ENCODE results near the gene ACOT8.
"Not testable (repeated sequence)": the region's sequence is repeated elsewhere in the genome, so short reads cannot be mapped to it uniquely, and the experiment has no call there.

The ACOT8 gene

GRCh38 chr20:45887346-45887715 lies 30.1 kb upstream of the ACOT8 start, which contains the start of gene SPATA25:
SPATA25 (minus strand) TSS chr20:45887622; CDS start chr20:45887590, 32 bp downstream.
- DNase-seq (ENCODE audit: low spot score), result no peak

GRCh38 chr20:45886590-45887345 lies 29.6 kb upstream of the ACOT8 start:
- no peak for DNase-seq (ENCODE audit: low spot score)

- DNase-seq (ENCODE audit: low spot score), result no peak
Observed at GRCh38 chr20:45883100-45883469, 25.9 kb upstream of the ACOT8 start.

- DNase-seq (ENCODE audit: low spot score), result no peak
Observed at GRCh38 chr20:45882469-45883099, 25.4 kb upstream of the ACOT8 start.

- peak; percentile 99 for DNase-seq (ENCODE audit: low spot score)
Observed at GRCh38 chr20:45880988-45881788, 24.0 kb upstream of the ACOT8 start, which contains the start of gene ZSWIM1. ZSWIM1 (plus strand) TSS chr20:45881227; CDS start chr20:45882593, 1,366 bp downstream.

GRCh38 chr20:45878076-45878761 lies 21.0 kb upstream of the ACOT8 start:
- DNase-seq (ENCODE audit: low spot score), result no peak

GRCh38 chr20:45874576-45874975 lies 17.4 kb upstream of the ACOT8 start:
- no peak for DNase-seq (ENCODE audit: low spot score)

- not testable (repeated sequence) for DNase-seq (ENCODE audit: low spot score)
Observed at GRCh38 chr20:45874104-45874481, 16.9 kb upstream of the ACOT8 start.

- DNase-seq (ENCODE audit: low spot score), result no peak
Observed at GRCh38 chr20:45873409-45874103, 16.4 kb upstream of the ACOT8 start.

- DNase-seq (ENCODE audit: low spot score), result no peak
Observed at GRCh38 chr20:45872626-45873025, 15.4 kb upstream of the ACOT8 start.

- DNase-seq (ENCODE audit: low spot score), result no peak
Observed at GRCh38 chr20:45867819-45868176, 10.6 kb upstream of the ACOT8 start.

GRCh38 chr20:45867136-45867818 lies 10.1 kb upstream of the ACOT8 start:
- DNase-seq (ENCODE audit: low spot score), result no peak

GRCh38 chr20:45866454-45866853 lies 9.3 kb upstream of the ACOT8 start:
- no peak for DNase-seq (ENCODE audit: low spot score)

GRCh38 chr20:45863543-45864470 lies 6.6 kb upstream of the ACOT8 start:
- DNase-seq (ENCODE audit: low spot score), result no peak

GRCh38 chr20:45861221-45862075 lies 4.3 kb upstream of the ACOT8 start:
- DNase-seq (ENCODE audit: low spot score), result no peak

GRCh38 chr20:45860560-45861220 lies 3.5 kb upstream of the ACOT8 start:
- no peak for DNase-seq (ENCODE audit: low spot score)

- DNase-seq (ENCODE audit: low spot score), result no peak
Observed at GRCh38 chr20:45859916-45860315, 2.7 kb upstream of the ACOT8 start.

GRCh38 chr20:45857882-45858216 lies 657 bp upstream of the ACOT8 start:
- DNase-seq (ENCODE audit: low spot score), result peak; percentile 66

- no peak for DNase-seq (ENCODE audit: low spot score)
Observed at GRCh38 chr20:45853484-45853883, 3.7 kb downstream of the ACOT8 start.

Data from germinal center (tissue), 1 donor.